Fibroblast of the aortic adventitia (primary cell): ENCODE results near the gene RARRES1. TPM values are rescaled to one million over a fixed set of nuclear protein-coding genes. Genes with fewer than 3 reads are reported as not detected.
A peak's percentile ranks its signal among the peaks of the same experiment; 100 is the strongest.
"Not testable (repeated sequence)": the region's sequence is repeated elsewhere in the genome, so short reads cannot be mapped to it uniquely, and the experiment has no call there.

ENCODE experiments used
- DNase-seq: peaks from one replicate; pipeline ENCODE4 v3.0.0-alpha.2; 2010; ENCODE audit warnings: low read depth
- H3K4me3 ChIP-seq: 2 replicates; pipeline ENCODE4 v1.5.1; 2011; ENCODE audit warnings: low read depth, mild to moderate bottlenecking, control low read depth, low read length, moderate library complexity
- CTCF ChIP-seq: IDR thresholded peaks from 2 replicates; pipeline ENCODE4 v1.5.1; 2011; ENCODE audit warnings: mild to moderate bottlenecking, low read length, control low read depth, inconsistent platforms; ENCODE audit not compliant: insufficient read depth
- total RNA-seq: library from RNA; depleted of rRNA; stranded (reverse); fragments of >200 nt; gene quantifications from 2 replicates; pipeline ENCODE4 v1.2.3, GENCODE V29; 2012; ENCODE audit warnings: low replicate concordance

The RARRES1 gene
- total RNA-seq, 1 donor: 47.8 TPM

GRCh38 chr3:158701420-158702065 is 30.7 kb downstream of the RARRES1 start:
- DNase-seq: no peak
- no peak overlapping the region for H3K4me3 ChIP-seq
- no peak for TF ChIP-seq CTCF

GRCh38 chr3:158700559-158700958 is 31.7 kb downstream of the RARRES1 start:
- DNase-seq: peak; percentile 89
- H3K4me3 ChIP-seq: no peak overlapping the region
- no peak for TF ChIP-seq CTCF

- TF ChIP-seq CTCF: no peak
- peak; percentile 84 for DNase-seq
Observed at GRCh38 chr3:158696618-158697017, 35.6 kb downstream of the RARRES1 start.

GRCh38 chr3:158693866-158694456 is 38.3 kb downstream of the RARRES1 start:
- not testable (repeated sequence) for DNase-seq, H3K4me3 ChIP-seq

More at GRCh38 chr3:158696618-158697017, 35.6 kb downstream of the RARRES1 start:
- H3K4me3 ChIP-seq: no peak overlapping the region

- peak; percentile 40 for DNase-seq
- no peak for TF ChIP-seq CTCF
Observed at GRCh38 chr3:158685159-158685558, 47.1 kb downstream of the RARRES1 start.

GRCh38 chr3:158683230-158683962 is 48.9 kb downstream of the RARRES1 start:
- peak; percentile 54 for DNase-seq
- H3K4me3 ChIP-seq: no peak overlapping the region
- no peak for TF ChIP-seq CTCF

More at GRCh38 chr3:158685159-158685558, 47.1 kb downstream of the RARRES1 start:
- no peak overlapping the region for H3K4me3 ChIP-seq

GRCh38 chr3:158680861-158681260 is 51.4 kb downstream of the RARRES1 start:
- H3K4me3 ChIP-seq: no peak overlapping the region
- DNase-seq: no peak
- TF ChIP-seq CTCF: no peak
